Mesendoderm (in vitro differentiated cells): ENCODE results near the gene GPATCH8. TPM values are rescaled to one million over a fixed set of nuclear protein-coding genes. Genes with fewer than 3 reads are reported as not detected.

Experiments
- DNase-seq: peaks from one replicate; pipeline ENCODE4 v3.0.0; 2013
- H2AK5ac ChIP-seq: 2 replicates; pipeline ENCODE4 v1.6.1; 2013; ENCODE audit warnings: low read length, inconsistent platforms
- H2BK120ac ChIP-seq: 2 replicates; pipeline ENCODE4 v1.6.1; 2013; ENCODE audit warnings: low read depth, mild to moderate bottlenecking, low read length, moderate library complexity, mixed read lengths
- H2BK15ac ChIP-seq: replicated peaks from 2 replicates; pipeline ENCODE4 v1.6.1; 2013; ENCODE audit warnings: low read depth, mild to moderate bottlenecking, moderate library complexity
- H2BK5ac ChIP-seq: 2 replicates; pipeline ENCODE4 v1.6.1; 2013; ENCODE audit warnings: low read length, inconsistent platforms
- H3K18ac ChIP-seq: 2 replicates; pipeline ENCODE4 v1.6.1; 2013; ENCODE audit warnings: mild to moderate bottlenecking, low read length, mixed read lengths
- H3K23ac ChIP-seq: one replicate; pipeline ENCODE4 v1.6.1; 2013; ENCODE audit warnings: low read length
- H3K27ac ChIP-seq: 2 replicates; pipeline ENCODE4 v1.5.1; 2013; ENCODE audit warnings: low read depth, mild to moderate bottlenecking, inconsistent platforms, low read length, moderate library complexity
- H3K27me3 ChIP-seq: 2 replicates; pipeline ENCODE4 v1.6.1; 2013; ENCODE audit warnings: low read length, control low read depth, mild to moderate bottlenecking, inconsistent platforms; ENCODE audit not compliant: insufficient read depth, poor library complexity
- H3K36me3 ChIP-seq: 2 replicates; pipeline ENCODE4 v1.6.1; 2013; ENCODE audit warnings: low read length, inconsistent platforms; ENCODE audit not compliant: control insufficient read depth, insufficient read depth
- H3K4ac ChIP-seq: one replicate; pipeline ENCODE4 v1.6.1; 2013; ENCODE audit warnings: low read depth, mild to moderate bottlenecking, low read length, moderate library complexity
- H3K4me1 ChIP-seq: 2 replicates; pipeline ENCODE4 v1.6.1; 2013; ENCODE audit warnings: low read depth, low read length, inconsistent platforms; ENCODE audit not compliant: control insufficient read depth
- H3K4me2 ChIP-seq: 2 replicates; pipeline ENCODE4 v1.6.1; 2013; ENCODE audit warnings: low read length
- H3K4me3 ChIP-seq: 2 replicates; pipeline ENCODE4 v1.5.1; 2013; ENCODE audit warnings: mild to moderate bottlenecking, low read length
- H3K56ac ChIP-seq: one replicate; pipeline ENCODE4 v1.6.1; 2013; ENCODE audit warnings: low read length
- H3K79me1 ChIP-seq: 2 replicates; pipeline ENCODE4 v1.6.1; 2013; ENCODE audit warnings: low read length, inconsistent platforms
- H3K79me2 ChIP-seq: 2 replicates; pipeline ENCODE4 v1.6.1; 2013; ENCODE audit warnings: mild to moderate bottlenecking, low read length; ENCODE audit not compliant: control insufficient read depth, insufficient read depth
- H3K9ac ChIP-seq: 2 replicates; pipeline ENCODE4 v1.6.1; 2013; ENCODE audit warnings: low read length, inconsistent platforms
- H4K5ac ChIP-seq: one replicate; pipeline ENCODE4 v1.6.1; 2013; ENCODE audit warnings: low read length
- H4K8ac ChIP-seq: one replicate; pipeline ENCODE4 v1.6.1; 2013; ENCODE audit warnings: low read depth, mild to moderate bottlenecking, control low read depth, low read length, moderate library complexity
- WGBS: extraction: QIAGEN DNeasy Blood & Tissue Kit; methylation state at CpG from one replicate; pipeline ENCODE4 v1.1.7; 2013; ENCODE audit warnings: low lambda C conversion rate, missing lambda C conversion rate; ENCODE audit not compliant: insufficient coverage; ENCODE audit errors: extremely low coverage; 5-methylcytosine and 5-hydroxymethylcytosine counted together
- small RNA-seq: library from polyadenylated mRNA; stranded (forward); fragments of <200 nt; extraction: miRNeasy Mini kit (QIAGEN cat#:217004); gene quantifications from one replicate; pipeline ENCODE3, GENCODE V24; 2013; ENCODE audit not compliant: insufficient read depth

GPATCH8 gene

DNA sequence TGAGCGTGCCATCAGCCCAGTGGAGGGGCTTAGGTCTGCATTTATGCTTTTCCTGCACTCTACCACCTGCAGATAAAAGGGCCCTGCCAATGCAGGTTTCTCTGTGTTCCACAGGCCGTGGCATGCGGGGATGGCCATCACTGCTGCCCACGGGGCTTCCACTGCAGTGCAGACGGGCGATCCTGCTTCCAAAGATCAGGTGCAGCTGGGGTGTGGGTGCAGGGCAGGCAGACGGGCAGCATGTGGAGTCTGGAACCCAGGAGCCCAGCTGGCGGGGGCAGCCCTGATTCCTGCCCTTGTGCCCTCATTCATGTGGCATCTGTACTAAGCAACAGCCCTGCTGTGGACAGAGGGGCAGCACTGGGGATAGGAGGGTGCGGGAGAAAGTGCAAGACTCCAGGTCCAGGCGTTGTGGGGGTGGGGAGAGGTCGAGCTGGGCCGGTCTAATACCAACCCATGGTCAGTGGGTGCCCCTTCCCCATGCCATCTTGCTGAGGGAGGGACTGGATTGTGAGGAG, 153.6 kb downstream of the GPATCH8 start:
- no peaks in the 10 kb centered on the region for H3K4me1 ChIP-seq
- H3K79me2 ChIP-seq: no peaks in the 10 kb centered on the region
- H3K36me3 ChIP-seq: no peaks in the 10 kb centered on the region
- no peak overlapping the region for H2BK5ac ChIP-seq
- no peak overlapping the region for H2BK15ac ChIP-seq
- H3K27me3 ChIP-seq: no peaks in the 10 kb centered on the region
- H3K4me3 ChIP-seq: no peak overlapping the region
- no peak overlapping the region for H3K23ac ChIP-seq
- no peak overlapping the region for H3K9ac ChIP-seq
- H2AK5ac ChIP-seq: no peak overlapping the region
- no peak overlapping the region for H2BK120ac ChIP-seq
- DNase-seq: no peak
- WGBS: no CpG with 5 or more reads among the region's 12 CpGs
- H3K27ac ChIP-seq: no peak overlapping the region
- no peak overlapping the region for H3K4ac ChIP-seq
- H3K4me2 ChIP-seq: no peak overlapping the region
- H4K5ac ChIP-seq: no peak overlapping the region
- H3K56ac ChIP-seq: no peak overlapping the region
- H3K18ac ChIP-seq: no peak overlapping the region
- H4K8ac ChIP-seq: no peak overlapping the region
- peaks cover 2% of the 10 kb centered on the region for H3K79me1 ChIP-seq

DNA sequence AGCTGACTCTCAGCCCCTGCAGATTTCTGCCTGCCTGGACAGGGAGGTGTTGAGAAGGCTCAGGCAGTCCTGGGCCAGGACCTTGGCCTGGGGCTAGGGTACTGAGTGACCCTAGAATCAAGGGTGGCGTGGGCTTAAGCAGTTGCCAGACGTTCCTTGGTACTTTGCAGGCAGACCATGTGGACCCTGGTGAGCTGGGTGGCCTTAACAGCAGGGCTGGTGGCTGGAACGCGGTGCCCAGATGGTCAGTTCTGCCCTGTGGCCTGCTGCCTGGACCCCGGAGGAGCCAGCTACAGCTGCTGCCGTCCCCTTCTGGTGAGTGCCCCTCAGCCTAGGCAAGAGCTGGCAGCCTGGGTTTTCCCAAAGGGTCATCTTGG, 154.2 kb downstream of the GPATCH8 start:
- no peak overlapping the region for H3K4me2 ChIP-seq

DNA sequence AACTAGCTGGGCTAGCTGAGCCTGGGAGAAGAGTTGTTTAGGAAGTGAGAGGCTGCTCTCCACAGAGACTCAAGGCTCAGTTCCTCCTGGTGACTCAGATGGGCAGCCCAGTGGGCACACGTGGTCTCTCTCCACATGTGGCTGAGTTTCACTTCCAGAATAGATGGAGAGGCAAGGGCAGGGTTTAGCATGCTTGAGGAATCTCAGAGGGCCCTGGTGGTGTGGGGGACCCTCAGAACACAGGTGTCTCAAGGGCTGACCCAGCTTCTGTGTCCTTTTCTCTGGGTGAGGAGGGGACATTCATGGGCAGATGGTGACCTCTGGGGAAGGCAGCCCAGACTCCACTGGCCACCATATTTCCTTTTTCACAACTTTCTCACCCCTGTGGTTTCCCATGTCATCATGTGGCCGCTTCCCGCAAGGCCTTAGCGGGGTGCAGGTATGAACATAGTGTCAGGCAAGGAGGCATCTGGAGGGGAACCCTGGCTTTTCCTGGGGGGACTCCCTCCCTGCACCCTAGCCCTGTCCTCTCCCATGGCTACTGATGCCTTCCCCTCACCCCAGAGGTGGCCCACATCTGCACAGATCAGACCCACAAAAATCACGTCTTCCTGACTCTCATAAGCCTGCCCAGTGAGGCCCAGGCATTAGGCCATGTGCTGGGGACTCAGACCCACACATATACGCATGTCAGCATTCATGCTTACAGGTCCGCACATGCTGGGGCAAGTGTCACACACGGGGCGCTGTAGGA, 154.8 kb downstream of the GPATCH8 start:
- H3K36me3 ChIP-seq: no peaks in the 10 kb centered on the region
- H3K79me1 ChIP-seq: peaks cover 2% of the 10 kb centered on the region
- no peak overlapping the region for H4K5ac ChIP-seq
- H3K9ac ChIP-seq: no peak overlapping the region
- no peaks in the 10 kb centered on the region for H3K27me3 ChIP-seq
- H3K4me1 ChIP-seq: no peaks in the 10 kb centered on the region
- no peak overlapping the region for H3K27ac ChIP-seq
- H2BK120ac ChIP-seq: no peak overlapping the region
- WGBS: no CpG with 5 or more reads among the region's 9 CpGs
- no peak overlapping the region for H2BK15ac ChIP-seq
- H2BK5ac ChIP-seq: no peak overlapping the region
- no peak overlapping the region for H3K4me3 ChIP-seq
- no peak overlapping the region for H3K4ac ChIP-seq
- no peak for DNase-seq
- H3K56ac ChIP-seq: no peak overlapping the region
- no peak overlapping the region for H3K18ac ChIP-seq
- no peak overlapping the region for H3K4me2 ChIP-seq
- no peak overlapping the region for H4K8ac ChIP-seq
- H3K79me2 ChIP-seq: no peaks in the 10 kb centered on the region
- no peak overlapping the region for H3K23ac ChIP-seq
- H2AK5ac ChIP-seq: no peak overlapping the region

More for the DNA sequence above, 154.2 kb downstream of the GPATCH8 start:
- H4K5ac ChIP-seq: no peak overlapping the region
- H3K18ac ChIP-seq: no peak overlapping the region
- no peak overlapping the region for H2BK120ac ChIP-seq
- H3K4ac ChIP-seq: no peak overlapping the region
- H4K8ac ChIP-seq: no peak overlapping the region
- no peak overlapping the region for H3K56ac ChIP-seq
- H3K9ac ChIP-seq: no peak overlapping the region
- no peak overlapping the region for H3K4me3 ChIP-seq
- peaks cover 2% of the 10 kb centered on the region for H3K79me1 ChIP-seq
- no peaks in the 10 kb centered on the region for H3K36me3 ChIP-seq
- no peak for DNase-seq
- WGBS: no CpG with 5 or more reads among the region's 6 CpGs
- no peak overlapping the region for H3K23ac ChIP-seq
- no peaks in the 10 kb centered on the region for H3K79me2 ChIP-seq
- H3K27me3 ChIP-seq: no peaks in the 10 kb centered on the region
- no peaks in the 10 kb centered on the region for H3K4me1 ChIP-seq
- H2AK5ac ChIP-seq: no peak overlapping the region
- no peak overlapping the region for H2BK5ac ChIP-seq
- no peak overlapping the region for H3K27ac ChIP-seq
- H2BK15ac ChIP-seq: no peak overlapping the region

Small RNA genes lying within 50 kb of the gene (small RNA-seq; reads per million reads assigned to genes)
- gene RN7SL258P: not detected
